ENCODE data around the gene AADACL3. TPM values are rescaled to one million over a fixed set of nuclear protein-coding genes. Genes with fewer than 3 reads are reported as not detected.
"Not testable (repeated sequence)": the region's sequence is repeated elsewhere in the genome, so short reads cannot be mapped to it uniquely, and the experiment has no call there.

AADACL3 gene
- total RNA-seq (2014; rRNA removed; shearing (Covaris generic)) = 0.05 TPM in 1 of 2 replicates, not detected in the other
- not detected in 2 replicates for polyA plus RNA-seq (2014; cell fraction: nucleus; rRNA removed)

GRCh38 chr1:12715896-12716437, at the start of gene AADACL3:
Gene AADACL3 (plus strand): TSS chr1:12716110. CDS start chr1:12716177, 67 bp downstream.
- no peak for DNase-seq (ENCODE audit: extremely low read depth, low read depth)

GRCh38 chr1:12666141-12666735, 49.7 kb upstream of the AADACL3 start:
- DNase-seq (ENCODE audit: extremely low read depth, low read depth) = no peak

- DNase-seq (ENCODE audit: extremely low read depth, low read depth) = no peak
These were observed 46.3 kb upstream of the AADACL3 start for GRCh38 chr1:12669529-12670068.

GRCh38 chr1:12674358-12674757, 41.6 kb upstream of the AADACL3 start:
- DNase-seq (ENCODE audit: extremely low read depth, low read depth) = no peak

GRCh38 chr1:12676122-12676521, 39.8 kb upstream of the AADACL3 start:
- DNase-seq (ENCODE audit: extremely low read depth, low read depth) = not testable (repeated sequence)

- no peak for DNase-seq (ENCODE audit: extremely low read depth, low read depth)
These were observed 38.3 kb upstream of the AADACL3 start for GRCh38 chr1:12677565-12677964.

- DNase-seq (ENCODE audit: extremely low read depth, low read depth) = no peak
These were observed 37.6 kb upstream of the AADACL3 start for GRCh38 chr1:12678350-12678749.

- no peak for DNase-seq (ENCODE audit: extremely low read depth, low read depth)
These were observed 37.1 kb upstream of the AADACL3 start for GRCh38 chr1:12678820-12679219.

- DNase-seq (ENCODE audit: extremely low read depth, low read depth) = no peak
These were observed 25.8 kb upstream of the AADACL3 start for GRCh38 chr1:12690156-12690555.

GRCh38 chr1:12692967-12693782, 22.7 kb upstream of the AADACL3 start:
- DNase-seq (ENCODE audit: extremely low read depth, low read depth) = no peak

- DNase-seq (ENCODE audit: extremely low read depth, low read depth) = no peak
These were observed 19.3 kb upstream of the AADACL3 start for GRCh38 chr1:12696658-12697057.

GRCh38 chr1:12697397-12697796, 18.5 kb upstream of the AADACL3 start:
- no peak for DNase-seq (ENCODE audit: extremely low read depth, low read depth)

- no peak for DNase-seq (ENCODE audit: extremely low read depth, low read depth)
These were observed 12.0 kb upstream of the AADACL3 start for GRCh38 chr1:12703821-12704451.

- DNase-seq (ENCODE audit: extremely low read depth, low read depth) = no peak
These were observed 9.8 kb upstream of the AADACL3 start for GRCh38 chr1:12706061-12706460.

GRCh38 chr1:12708396-12709090, 7.4 kb upstream of the AADACL3 start:
- DNase-seq (ENCODE audit: extremely low read depth, low read depth) = no peak

- DNase-seq (ENCODE audit: extremely low read depth, low read depth) = no peak
These were observed 6.8 kb upstream of the AADACL3 start for GRCh38 chr1:12709091-12709491.

- no peak for DNase-seq (ENCODE audit: extremely low read depth, low read depth)
These were observed 6.2 kb upstream of the AADACL3 start for GRCh38 chr1:12709696-12710095.

GRCh38 chr1:12711536-12711935, 4.4 kb upstream of the AADACL3 start:
- DNase-seq (ENCODE audit: extremely low read depth, low read depth) = no peak

GRCh38 chr1:12712076-12712475, 3.8 kb upstream of the AADACL3 start:
- DNase-seq (ENCODE audit: extremely low read depth, low read depth) = no peak

GRCh38 chr1:12712929-12713328, 3.0 kb upstream of the AADACL3 start:
- DNase-seq (ENCODE audit: extremely low read depth, low read depth) = no peak

All from NCI-H460 (cell line).